GM21526 (cell line): ENCODE measurements around the gene ASF1A.
"Not testable (repeated sequence)": the region's sequence is repeated elsewhere in the genome, so short reads cannot be mapped to it uniquely, and the experiment has no call there.

Source experiments
- ATAC-seq: cut with Tn5 transposase; IDR thresholded peaks from one replicate; pipeline ENCODE4 v1.9.1; 2021; ENCODE audit warnings: moderate library complexity; ENCODE audit not compliant: unreplicated experiment, low FRiP score

The ASF1A gene

DNA sequence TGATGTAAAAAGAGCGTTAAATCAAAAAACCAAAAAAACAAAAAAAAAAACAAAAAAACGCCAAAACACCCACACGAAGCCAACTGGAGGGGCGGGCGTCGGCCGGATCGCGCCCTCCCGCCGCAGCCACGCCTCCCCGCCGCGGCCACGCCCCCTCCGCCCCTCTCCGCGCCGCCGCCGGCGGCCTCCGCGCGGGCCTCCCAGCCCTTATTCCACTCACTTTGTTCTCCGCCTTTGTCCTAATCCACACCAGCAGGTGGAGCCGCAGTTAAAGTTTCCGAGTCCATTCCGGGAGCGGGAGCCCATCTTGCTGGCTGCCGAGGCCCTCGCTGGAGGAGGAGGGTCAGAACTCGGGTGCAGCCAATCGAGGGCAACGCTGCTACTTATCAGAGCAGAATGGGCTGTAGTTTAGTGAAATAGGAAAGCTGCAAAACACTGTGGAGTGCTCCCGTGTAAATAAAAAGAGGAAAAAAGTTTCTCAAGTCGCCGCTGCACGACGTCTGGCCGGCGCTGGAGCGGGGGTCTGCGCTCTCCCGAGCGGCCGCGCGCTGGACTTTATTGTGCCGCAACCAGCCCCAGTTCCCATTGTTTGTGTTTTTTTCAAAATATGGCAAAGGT is at the start of gene ASF1A:
ASF1A (plus strand) TSS at position 346 of the 618 bp plus-strand sequence; CDS start at position 608, 262 bp downstream.
- peak; percentile 58 for ATAC-seq

DNA sequence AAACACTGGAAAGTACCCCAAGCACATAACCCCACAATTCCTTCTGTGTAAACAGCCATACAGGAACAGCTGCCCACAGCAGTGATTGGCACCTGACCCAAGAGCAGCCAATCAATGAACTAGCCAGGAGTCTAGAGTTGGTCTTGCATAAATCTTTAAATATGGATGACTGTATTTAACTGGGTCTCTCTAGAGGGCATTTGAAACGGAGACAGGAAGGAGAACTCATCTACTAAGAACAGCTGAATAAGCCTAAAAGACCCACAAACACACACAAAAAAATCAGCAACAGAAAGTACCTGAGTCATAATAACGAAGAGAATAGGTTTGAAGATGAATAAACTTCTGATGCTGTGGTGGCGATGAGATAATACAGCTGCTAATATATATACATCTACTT is 49.0 kb upstream of the ASF1A start:
- ATAC-seq: no peak

DNA sequence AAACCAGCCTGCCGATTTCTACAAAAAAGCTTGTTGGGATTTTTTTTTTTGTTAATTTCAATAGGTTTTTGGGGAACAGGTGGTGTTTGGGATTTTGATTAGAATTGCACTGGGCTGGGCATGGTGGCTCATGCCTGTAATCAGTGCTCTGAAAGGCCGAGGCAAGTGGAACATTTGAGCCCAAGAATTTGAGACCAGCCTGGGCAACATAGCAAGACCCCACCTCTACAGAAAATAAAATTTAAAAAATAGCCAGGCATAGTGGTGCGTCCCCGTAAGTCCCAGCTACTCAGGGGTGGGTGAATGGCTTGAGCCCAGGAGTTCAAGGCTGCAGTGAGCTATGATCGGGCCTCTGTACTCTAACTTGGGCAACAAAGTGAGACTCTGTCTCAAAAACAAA is 40.5 kb upstream of the ASF1A start:
- ATAC-seq: no peak

DNA sequence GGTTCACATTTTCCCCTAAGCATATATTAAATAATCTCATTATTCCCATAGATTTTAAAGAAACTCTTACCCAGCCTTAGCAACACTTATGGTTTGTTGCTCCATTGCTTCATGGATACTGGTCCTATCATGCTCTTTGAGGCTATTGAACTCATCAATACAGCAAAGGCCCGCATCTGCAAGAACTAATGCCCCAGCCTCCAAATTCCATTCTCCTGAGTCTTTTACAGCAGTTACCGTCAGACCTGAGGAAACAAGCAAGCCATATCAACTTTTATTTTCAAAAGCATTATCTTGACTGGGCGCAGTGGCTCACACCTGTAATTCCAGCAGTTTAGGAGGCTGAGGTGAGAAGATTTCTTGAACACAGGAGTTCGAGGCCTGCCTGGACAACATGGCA is 37.7 kb upstream of the ASF1A start:
- ATAC-seq: no peak

DNA sequence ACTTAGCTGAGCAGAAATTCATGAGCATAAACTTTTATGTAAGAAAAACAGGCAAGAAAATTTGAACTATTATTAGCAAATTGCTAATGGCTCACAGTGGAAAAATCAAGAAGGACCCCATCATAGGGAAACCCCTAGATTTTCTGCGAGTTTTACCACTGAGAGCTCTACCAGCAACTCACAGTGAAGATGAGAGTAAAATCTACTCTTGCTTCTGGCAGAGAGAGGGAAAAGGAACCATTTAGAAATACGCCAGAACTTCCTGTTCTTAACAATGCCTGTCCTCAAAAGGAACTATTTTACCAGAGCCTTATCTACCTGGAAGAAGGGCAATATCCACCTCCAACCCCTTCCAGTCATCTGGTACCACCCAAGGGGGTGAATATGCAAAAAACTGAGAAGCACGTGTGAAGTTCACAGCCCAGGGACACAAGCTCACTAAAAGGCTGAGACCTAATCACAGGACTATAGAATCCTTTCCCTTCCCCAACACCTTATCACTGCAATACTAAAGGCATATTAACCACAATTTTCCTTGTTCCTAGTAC is 34.4 kb upstream of the ASF1A start:
- no peak for ATAC-seq

DNA sequence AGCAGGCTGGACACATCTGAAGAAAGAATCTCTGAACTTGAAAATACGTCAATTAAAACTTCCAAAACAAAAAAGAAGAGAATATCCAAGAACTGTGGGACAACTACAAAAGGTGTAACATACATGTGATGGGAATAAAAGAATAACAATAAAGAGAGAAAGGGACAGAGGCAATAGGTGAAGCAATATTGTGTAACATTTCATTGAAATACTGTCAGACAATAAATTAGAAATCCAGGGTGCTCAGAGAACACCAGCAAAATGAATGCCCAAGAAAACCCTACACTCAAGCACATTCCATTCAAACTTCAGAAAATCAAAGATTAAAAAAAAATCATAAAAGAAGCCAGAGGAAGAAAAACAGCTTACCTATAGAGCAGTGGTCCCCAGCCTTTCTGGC is 33.6 kb upstream of the ASF1A start:
- no peak for ATAC-seq

DNA sequence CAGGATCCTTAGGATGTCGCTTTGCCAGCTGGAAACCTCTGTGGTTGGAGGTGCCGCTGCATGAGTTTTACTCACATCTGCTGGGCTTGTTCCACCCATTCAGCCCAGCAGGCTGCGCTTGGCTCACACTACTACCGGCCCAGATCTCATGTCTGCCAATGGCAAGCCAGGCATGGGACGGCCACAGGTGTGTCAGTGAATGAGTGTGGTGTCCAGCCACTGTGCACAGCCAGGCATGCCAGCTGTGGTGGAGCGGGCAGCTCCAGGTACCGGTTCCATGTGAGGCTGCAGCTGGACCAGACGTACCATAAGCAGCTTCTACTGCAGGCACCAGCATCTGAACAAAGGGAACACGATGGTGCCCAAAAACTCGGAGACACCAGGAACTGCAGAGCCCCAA is 33.1 kb upstream of the ASF1A start:
- ATAC-seq: no peak

DNA sequence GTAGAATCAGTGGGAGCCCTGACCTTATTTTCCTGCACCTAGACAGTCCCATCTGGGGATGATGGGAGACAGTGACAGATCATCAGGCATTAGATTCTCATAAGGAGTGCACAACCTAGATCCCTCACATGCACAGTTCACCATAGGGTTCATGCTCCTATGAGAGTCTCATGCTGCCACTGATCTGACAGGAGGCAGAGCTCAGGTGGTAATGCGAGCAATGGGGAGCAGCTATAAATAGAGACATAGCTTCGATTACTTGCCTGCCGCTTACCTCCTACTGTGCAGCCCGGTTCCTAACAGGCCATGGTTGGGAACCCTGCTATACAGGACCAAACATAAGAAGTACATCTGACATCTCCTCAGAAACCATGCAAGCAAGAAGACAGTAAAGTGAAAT is 31.5 kb upstream of the ASF1A start:
- no peak for ATAC-seq

DNA sequence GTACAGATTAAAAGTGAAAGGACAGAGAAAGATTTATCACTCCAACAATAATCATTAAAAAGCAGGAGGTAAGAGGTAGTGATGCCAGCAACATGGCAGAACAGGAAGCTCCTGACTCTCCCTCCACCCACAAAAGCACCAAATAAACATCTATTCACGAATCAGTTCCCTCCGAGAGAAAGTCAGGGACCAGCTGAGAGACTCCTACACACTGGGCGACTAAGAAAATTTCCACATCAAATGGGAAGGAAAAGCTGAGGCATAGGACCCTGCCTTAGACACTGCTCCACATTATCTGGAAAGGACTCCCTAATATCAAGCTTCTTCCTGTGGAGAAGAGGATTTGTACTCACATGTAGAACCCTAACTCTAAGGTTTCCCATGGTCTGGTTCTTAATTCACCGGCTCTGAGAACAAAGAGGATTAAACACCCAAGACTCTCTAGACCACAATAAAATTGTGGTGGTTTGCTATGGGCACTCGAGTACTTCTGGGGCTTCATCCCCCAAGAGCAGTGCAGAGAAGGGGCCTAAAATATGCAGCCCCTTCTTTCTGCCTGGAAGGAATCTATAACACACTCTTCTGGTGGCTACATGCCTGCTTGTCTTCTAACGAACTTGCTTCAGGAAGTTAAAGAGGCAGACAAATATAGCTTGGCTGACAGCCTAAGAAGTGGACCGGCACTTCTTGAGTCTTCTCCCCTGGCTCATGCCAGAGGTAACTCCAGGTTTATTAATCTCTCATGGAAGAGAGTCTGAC is 29.4 kb upstream of the ASF1A start:
- ATAC-seq: no peak

DNA sequence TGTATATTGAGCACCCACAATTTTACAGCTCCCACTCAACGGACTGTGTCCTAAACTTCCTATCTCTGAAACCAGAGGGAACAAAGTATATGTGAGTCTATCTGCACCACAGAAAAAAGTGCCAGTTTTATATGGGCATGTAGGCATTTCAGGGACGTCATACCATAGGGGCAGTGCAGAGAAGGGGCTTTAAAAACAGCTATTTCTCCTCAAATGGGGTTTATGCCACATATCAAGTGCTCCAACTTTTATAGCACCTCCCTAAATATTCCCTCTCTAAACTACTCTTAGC is 28.9 kb upstream of the ASF1A start:
- no peak for ATAC-seq

DNA sequence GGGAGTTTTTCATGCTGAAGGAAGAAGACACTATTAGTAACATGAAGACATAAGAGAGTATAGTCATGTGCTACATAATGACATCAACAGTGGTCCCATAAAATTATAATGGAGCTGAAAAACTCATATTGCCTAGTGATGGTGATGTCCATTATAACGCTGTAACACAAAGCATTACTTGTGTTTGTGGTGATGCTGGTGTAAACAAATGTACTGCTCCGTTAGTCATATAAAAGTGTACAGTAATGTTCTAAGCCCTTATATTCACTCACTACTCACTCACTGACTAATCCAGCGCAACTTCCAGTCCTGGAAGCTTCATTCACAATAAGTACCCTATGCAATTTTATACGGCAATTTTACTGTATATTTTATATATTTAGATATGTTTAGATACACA is 26.8 kb upstream of the ASF1A start:
- no peak for ATAC-seq

DNA sequence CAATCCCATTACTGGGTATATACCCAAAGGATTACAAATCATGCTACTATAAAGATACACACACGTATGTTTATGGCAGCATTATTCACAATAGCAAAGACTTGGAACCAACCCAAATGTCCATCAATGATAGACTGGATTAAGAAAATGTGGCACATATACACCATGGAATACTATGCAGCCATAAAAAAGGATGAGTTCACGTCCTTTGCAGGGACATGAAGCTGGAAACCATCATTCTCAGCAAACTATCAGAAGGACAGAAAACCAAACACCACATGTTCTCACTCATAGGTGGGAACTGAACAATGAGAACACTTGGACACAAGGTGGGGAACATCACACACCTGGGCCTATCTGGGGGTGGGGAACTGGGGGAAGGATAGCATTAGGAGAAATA is 25.1 kb upstream of the ASF1A start:
- ATAC-seq: not testable (repeated sequence)

DNA sequence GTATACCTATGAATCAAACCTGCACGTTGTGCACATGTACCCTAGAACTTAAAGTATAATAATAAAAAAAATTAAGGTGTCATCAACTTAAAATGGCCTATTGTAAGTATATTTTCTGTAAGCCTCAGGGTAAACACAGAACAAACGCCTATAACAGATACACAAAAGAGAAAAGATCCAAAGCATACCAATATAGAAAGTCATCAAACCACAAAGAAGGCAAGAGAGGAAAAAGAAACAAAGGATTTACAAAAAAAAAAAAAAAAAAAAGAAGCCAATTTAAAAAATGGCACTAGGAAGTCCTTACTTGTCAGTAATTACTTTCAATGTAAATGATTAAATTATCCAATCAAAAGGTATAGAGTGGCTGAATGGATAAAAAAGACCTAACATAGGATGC is 24.6 kb upstream of the ASF1A start:
- no peak for ATAC-seq

DNA sequence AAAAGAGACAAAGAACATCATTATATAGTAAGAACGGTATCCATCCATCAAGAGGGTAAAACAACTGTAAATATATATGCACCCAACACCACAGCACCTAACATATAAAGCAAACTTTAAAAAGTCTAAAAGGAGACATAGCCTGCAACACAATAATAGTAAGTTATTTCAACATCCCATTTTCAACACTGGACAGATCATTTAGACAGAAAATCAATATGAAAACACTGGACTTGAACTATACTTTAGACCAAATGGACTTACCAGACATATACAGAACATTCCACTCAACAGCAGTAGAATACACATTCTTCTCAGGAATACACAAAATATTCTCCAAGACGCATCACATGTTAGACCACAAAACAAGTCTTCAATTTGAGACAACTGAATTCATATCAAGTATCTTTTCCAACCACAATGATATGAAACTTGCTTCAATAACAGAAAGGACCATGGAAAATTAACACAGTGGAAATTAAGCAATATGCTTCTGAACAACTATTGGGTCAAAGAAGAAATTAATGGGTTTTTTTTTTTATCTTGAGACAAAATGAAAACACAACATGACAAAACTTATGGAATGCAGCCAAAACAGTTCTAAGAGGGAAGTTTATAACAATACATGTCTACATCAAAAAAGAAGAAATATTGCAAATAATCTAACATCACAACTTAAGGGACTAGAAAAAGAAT is 23.9 kb upstream of the ASF1A start:
- ATAC-seq: no peak

DNA sequence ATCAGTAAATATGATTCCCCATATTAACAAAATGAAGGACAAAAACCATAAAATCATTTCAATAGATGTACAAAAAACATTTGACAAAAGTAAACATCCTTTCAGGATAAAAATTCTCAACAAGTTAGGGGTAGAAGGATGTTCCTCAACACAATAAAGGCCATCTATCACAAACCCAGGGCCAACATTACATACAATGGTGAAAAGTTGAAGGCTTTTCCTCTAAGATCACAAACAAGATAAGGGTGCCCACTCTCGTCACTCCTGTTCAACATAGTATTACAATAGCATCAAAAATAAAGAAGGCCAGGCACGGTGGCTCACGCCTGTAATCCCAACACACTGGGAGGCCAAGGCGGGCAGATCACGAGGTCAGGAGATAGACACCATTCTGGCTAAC is 22.6 kb upstream of the ASF1A start:
- ATAC-seq: no peak

DNA sequence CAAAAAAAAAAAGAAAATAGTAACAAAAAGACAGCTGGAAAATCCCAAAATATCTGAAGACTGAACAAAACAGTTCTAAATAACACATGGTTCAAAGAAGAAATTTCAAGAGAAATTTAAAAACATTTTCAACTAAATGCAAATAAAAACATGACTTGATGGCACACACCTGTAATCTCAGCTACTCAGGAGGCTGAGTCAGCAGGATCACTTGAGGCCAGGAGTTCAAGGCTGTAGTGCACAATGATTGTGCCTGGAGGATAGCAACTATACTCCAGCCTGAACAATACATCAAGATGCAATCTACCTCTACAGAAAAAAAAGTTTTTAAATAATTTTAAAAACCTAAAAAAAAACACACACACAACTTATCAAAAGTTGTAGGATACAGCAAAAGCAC is 21.6 kb upstream of the ASF1A start:
- ATAC-seq: no peak

DNA sequence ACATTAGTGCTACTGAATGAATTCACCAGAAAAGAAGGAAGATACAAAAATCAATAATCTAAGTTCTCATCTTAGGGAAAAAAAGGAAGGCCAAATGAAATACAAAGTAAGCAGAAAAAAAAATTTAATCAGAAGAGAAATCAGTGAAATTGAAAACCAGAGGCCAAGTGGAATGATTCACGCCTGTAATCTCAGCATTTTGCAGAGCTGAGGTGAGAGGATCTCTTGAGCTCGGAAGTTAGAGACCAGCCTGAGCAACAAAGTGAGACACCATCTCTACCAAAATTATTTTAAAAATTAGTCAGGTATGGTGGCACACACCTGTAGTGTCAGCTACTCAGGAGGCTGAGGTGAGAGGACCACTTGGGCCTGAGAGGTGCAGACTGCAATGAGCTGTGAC is 21.2 kb upstream of the ASF1A start:
- no peak for ATAC-seq

DNA sequence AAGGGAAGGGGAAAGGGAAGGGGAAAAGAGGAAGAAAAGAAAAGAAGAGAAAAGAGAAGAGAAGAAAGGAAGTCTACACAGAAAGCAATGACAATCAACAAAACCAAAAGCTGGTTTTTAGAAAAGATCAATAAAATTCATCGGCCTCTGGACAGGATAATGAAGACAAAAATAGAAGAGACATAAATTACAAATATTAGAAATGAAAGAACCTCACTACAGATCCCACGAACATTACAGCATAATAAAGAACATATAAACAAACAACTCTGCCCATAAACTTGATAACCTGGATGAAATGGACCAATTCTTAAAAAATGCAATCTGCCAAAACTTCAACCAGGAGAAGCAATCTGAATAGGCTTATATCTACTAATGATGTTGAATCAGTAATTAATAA is 20.7 kb upstream of the ASF1A start:
- no peak for ATAC-seq

DNA sequence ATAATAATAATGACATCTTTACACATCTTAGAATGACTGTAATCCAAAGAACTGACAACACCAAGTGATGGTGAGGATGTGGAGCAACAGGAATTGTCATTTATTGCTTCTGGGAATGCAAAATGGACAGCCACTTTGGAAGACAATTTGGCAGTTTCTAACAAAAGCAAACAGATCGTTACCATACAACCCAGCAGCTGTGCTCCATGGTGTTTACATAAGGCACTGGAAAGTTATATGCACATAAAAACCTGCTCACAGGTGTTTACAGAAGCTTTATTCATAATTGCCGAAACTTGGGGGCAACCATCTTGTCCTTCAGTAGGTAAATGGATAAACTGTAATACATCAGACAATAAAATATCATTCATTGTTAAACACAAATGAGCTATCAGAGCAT is 18.3 kb upstream of the ASF1A start:
- no peak for ATAC-seq

DNA sequence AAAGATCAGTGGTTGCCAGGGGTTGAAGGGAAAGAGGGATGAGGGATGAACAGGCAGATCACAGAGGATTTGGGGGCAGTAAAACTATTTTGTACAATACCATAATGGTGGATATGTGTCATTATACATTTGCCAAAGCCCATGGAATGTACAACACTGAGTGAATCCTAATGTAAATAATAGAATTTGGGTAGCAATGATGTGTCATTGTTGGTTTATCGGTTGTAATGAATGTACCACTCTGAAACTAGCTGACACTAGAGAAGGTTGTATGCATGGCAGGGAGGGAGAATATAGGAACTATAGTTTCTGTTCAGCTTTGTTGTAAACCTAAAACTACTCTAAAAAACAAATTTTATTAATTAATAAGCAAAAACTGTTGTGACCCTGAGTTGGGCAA is 17.8 kb upstream of the ASF1A start:
- ATAC-seq: no peak

DNA sequence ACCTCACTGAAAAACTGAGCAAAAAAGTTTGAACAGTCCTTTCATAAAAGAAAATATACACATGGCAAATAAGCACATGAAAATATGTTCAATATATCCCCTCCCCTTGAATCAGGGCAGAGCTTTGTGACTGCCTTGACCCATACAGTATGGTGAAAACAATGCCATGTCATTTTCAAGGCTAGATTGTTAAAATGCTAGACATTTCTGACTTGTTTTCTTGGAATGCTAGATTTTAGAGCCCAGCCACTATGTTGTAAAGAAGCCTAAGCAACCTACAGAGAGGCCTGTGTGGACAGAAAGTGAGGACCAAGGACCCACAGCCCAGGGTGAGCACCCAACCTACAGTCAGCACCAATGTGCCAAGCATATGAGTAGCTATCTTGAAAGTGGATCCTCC is 17.1 kb upstream of the ASF1A start:
- no peak for ATAC-seq

DNA sequence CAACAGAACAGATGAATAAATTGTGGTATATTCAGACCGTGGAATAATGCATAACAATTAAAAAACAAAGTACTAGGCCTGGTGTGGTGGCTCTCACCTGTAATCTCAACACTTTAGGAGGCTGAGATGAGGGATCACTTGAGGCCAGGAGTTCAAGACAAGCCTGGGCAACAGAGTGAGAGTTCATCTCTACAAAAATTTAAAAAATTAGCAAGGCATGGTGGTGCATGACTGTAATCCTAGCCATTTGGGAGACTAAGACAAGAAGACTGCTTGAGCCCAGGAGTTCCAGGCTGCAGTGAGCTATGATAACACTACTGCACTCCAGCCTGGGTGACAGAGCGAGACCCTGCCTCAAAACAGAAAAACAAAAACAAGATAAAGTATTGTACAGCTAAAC is 16.1 kb upstream of the ASF1A start:
- no peak for ATAC-seq
